ENCODE data around the gene PCDH9. TPM values are rescaled to one million over a fixed set of nuclear protein-coding genes. Genes with fewer than 3 reads are reported as not detected.

PCDH9 gene
- total RNA-seq, 1 donor from 2014 or later, result 0.26 TPM

GRCh38 chr13:66506051-66506777 is 723.9 kb downstream of the PCDH9 start:
- DNase-seq (ENCODE audit: low read depth) (no peak), FAIRE-seq (no peak)
- no peak for TF ChIP-seq CTCF (IDR thresholded peaks at IDR 0.05; ENCODE audit: insufficient read depth, low read length, severe bottlenecking)

GRCh38 chr13:66503890-66504289 is 726.2 kb downstream of the PCDH9 start:
- Histone ChIP-seq H3K36me3 (ENCODE audit: control insufficient read depth, insufficient read depth, low read length) (no peaks in the 10 kb centered on the region), H3K4me3 (ENCODE audit: low read depth, low read length) (no peak overlapping the region), H3K27me3 (ENCODE audit: control insufficient read depth, insufficient read depth, low read length) (no peaks in the 10 kb centered on the region)
- peak; percentile 41 for DNase-seq (ENCODE audit: low read depth)
- no peak for FAIRE-seq
- no peak for TF ChIP-seq CTCF (IDR thresholded peaks at IDR 0.05; ENCODE audit: insufficient read depth, low read length, severe bottlenecking)

More at GRCh38 chr13:66506051-66506777, 723.9 kb downstream of the PCDH9 start:
- Histone ChIP-seq H3K4me3 (ENCODE audit: low read depth, low read length) (no peak overlapping the region), H3K36me3 (ENCODE audit: control insufficient read depth, insufficient read depth, low read length) (no peaks in the 10 kb centered on the region), H3K27me3 (ENCODE audit: control insufficient read depth, insufficient read depth, low read length) (no peaks in the 10 kb centered on the region)

GRCh38 chr13:66501181-66501580 is 729.0 kb downstream of the PCDH9 start:
- no peak for TF ChIP-seq CTCF (IDR thresholded peaks at IDR 0.05; ENCODE audit: insufficient read depth, low read length, severe bottlenecking)
- no peak for FAIRE-seq
- peak; percentile 79 for DNase-seq (ENCODE audit: low read depth)
- no peak overlapping the region for H3K4me3 ChIP-seq (ENCODE audit: low read depth, low read length)
- H3K27me3 ChIP-seq (ENCODE audit: control insufficient read depth, insufficient read depth, low read length), result no peaks in the 10 kb centered on the region
- no peaks in the 10 kb centered on the region for H3K36me3 ChIP-seq (ENCODE audit: control insufficient read depth, insufficient read depth, low read length)

- DNase-seq (ENCODE audit: low read depth), result peak; percentile 24
Measured at GRCh38 chr13:66492479-66492878, 737.7 kb downstream of the PCDH9 start.

GRCh38 chr13:66491251-66491650 is 738.9 kb downstream of the PCDH9 start:
- FAIRE-seq (no peak), DNase-seq (ENCODE audit: low read depth) (no peak)
- TF ChIP-seq CTCF (IDR thresholded peaks at IDR 0.05; ENCODE audit: insufficient read depth, low read length, severe bottlenecking), result no peak
- H3K36me3 ChIP-seq (ENCODE audit: control insufficient read depth, insufficient read depth, low read length), result no peaks in the 10 kb centered on the region
- no peak overlapping the region for H3K4me3 ChIP-seq (ENCODE audit: low read depth, low read length)
- H3K27me3 ChIP-seq (ENCODE audit: control insufficient read depth, insufficient read depth, low read length), result no peaks in the 10 kb centered on the region

More at GRCh38 chr13:66492479-66492878, 737.7 kb downstream of the PCDH9 start:
- no peak for FAIRE-seq
- TF ChIP-seq CTCF (IDR thresholded peaks at IDR 0.05; ENCODE audit: insufficient read depth, low read length, severe bottlenecking), result peak; percentile 35
- Histone ChIP-seq H3K4me3 (ENCODE audit: low read depth, low read length) (no peak overlapping the region), H3K36me3 (ENCODE audit: control insufficient read depth, insufficient read depth, low read length) (no peaks in the 10 kb centered on the region), H3K27me3 (ENCODE audit: control insufficient read depth, insufficient read depth, low read length) (no peaks in the 10 kb centered on the region)

GRCh38 chr13:66489586-66489985 is 740.5 kb downstream of the PCDH9 start:
- no peaks in the 10 kb centered on the region for H3K27me3 ChIP-seq (ENCODE audit: control insufficient read depth, insufficient read depth, low read length)
- FAIRE-seq (no peak), DNase-seq (ENCODE audit: low read depth) (no peak)
- no peak overlapping the region for H3K4me3 ChIP-seq (ENCODE audit: low read depth, low read length)
- no peak for TF ChIP-seq CTCF (IDR thresholded peaks at IDR 0.05; ENCODE audit: insufficient read depth, low read length, severe bottlenecking)
- H3K36me3 ChIP-seq (ENCODE audit: control insufficient read depth, insufficient read depth, low read length), result no peaks in the 10 kb centered on the region

Measured in bronchial epithelial cell (primary cell).